HepG2 (cell line): ENCODE data around the gene GABRG3. TPM values are rescaled to one million over a fixed set of nuclear protein-coding genes. Genes with fewer than 3 reads are reported as not detected.

Experiments
- ATAC-seq: fragments of 200-7000 bp; cut with Tn5 transposase; 3 replicates; pipeline ENCODE4 v1.9.1; 2020; ENCODE audit warnings: mild to moderate bottlenecking, moderate library complexity
- BruUV-seq: library from RNA; stranded (reverse); fragments of 400-500 nt; replicated peaks from 2 replicates; lab custom pipeline; 2021; lab: Mats Ljungman, UMichigan
- CTCF ChIA-PET: fragments of 300-600 bp; formaldehyde crosslinking; extraction: SDS; loops from one replicate; lab custom pipeline; 2021; ENCODE audit warnings: low total read pairs, inconsistent platforms, low intra/inter-chr PET ratio; lab: Yijun Ruan, JAX
- POLR2A ChIA-PET: fragments of 350-600 bp; sonication (Branson Sonifier 250); formaldehyde crosslinking; loops from one replicate; lab custom pipeline; 2020; ENCODE audit warnings: antibody characterized with exemption, inconsistent platforms; lab: Yijun Ruan, JAX
- DNase-seq: peaks from one replicate; pipeline ENCODE4 v3.0.0-alpha.2; 2015; ENCODE audit warnings: low spot score
- FAIRE-seq: peaks from 3 replicates; lab custom pipeline; 2011; peaks lifted over from hg19 to GRCh38; lab: Jason Lieb, UNC
- H2AFZ ChIP-seq: one replicate; pipeline ENCODE4 v1.6.1; 2011; ENCODE audit warnings: low read length, inconsistent platforms
- H3K27ac ChIP-seq: fragments of 300-600 bp; 3 replicates; pipeline ENCODE4 v1.8.0; 2011; ENCODE audit warnings: mixed run types, mild to moderate bottlenecking, mixed read lengths, low read length, inconsistent platforms; ENCODE audit not compliant: insufficient read depth; ENCODE audit errors: extremely low read length
- H3K27me3 ChIP-seq, 2 experiments: fragments of 200-600 bp in 1 of 2; 2 replicates in 1 of 2; 3 replicates in 1 of 2; pipeline versions ENCODE4 v1.6.0 to v1.8.0; 2011; ENCODE audit warnings: low read length in 2 of 2, mild to moderate bottlenecking in 2 of 2, moderate library complexity in 2 of 2, inconsistent platforms in 1 of 2; ENCODE audit not compliant: insufficient read depth in 2 of 2, control insufficient read depth in 1 of 2
- H3K36me3 ChIP-seq, 2 experiments: fragments of 200-600 bp in 1 of 2; replicated peaks in 1 of 2; 2 replicates in 1 of 2; 3 replicates in 1 of 2; pipeline versions ENCODE4 v1.5.1 to v1.8.0; 2011; ENCODE audit warnings: low read length in 2 of 2, inconsistent platforms in 1 of 2; ENCODE audit not compliant: insufficient read depth in 2 of 2, control insufficient read depth in 1 of 2
- H3K4me1 ChIP-seq: 2 replicates; pipeline ENCODE4 v1.5.1; 2012; ENCODE audit warnings: low read length, inconsistent platforms; ENCODE audit not compliant: insufficient read depth
- H3K4me2 ChIP-seq: 2 replicates; pipeline ENCODE4 v1.6.0; 2011; ENCODE audit warnings: low read depth, low read length, inconsistent platforms
- H3K4me3 ChIP-seq, 3 experiments: fragments of 200-600 bp in 1 of 3; sonication (generic), shearing (Covaris generic) in 1 of 3; replicated peaks in 1 of 3; 2 replicates each; pipeline ENCODE4 v1.5.1; 2011 to 2016; ENCODE audit warnings: low read length in 3 of 3, inconsistent platforms in 2 of 3, low read depth in 2 of 3, mild to moderate bottlenecking in 2 of 3, control low read depth in 1 of 3, mixed read lengths in 1 of 3; ENCODE audit not compliant: insufficient read depth in 1 of 3
- H3K79me2 ChIP-seq: one replicate; pipeline ENCODE4 v1.6.1; 2011; ENCODE audit warnings: low read length, inconsistent platforms; ENCODE audit not compliant: insufficient read depth
- H3K9ac ChIP-seq: 2 replicates; pipeline ENCODE4 v1.6.0; 2011; ENCODE audit warnings: mild to moderate bottlenecking, low read depth, low read length, inconsistent platforms; ENCODE audit not compliant: insufficient read depth
- H3K9me3 ChIP-seq: 2 replicates; pipeline ENCODE4 v1.5.1; 2012; ENCODE audit warnings: mild to moderate bottlenecking, low read length
- H4K20me1 ChIP-seq: 2 replicates; pipeline ENCODE4 v1.6.0; 2011; ENCODE audit warnings: inconsistent platforms, mild to moderate bottlenecking, low read length, moderate library complexity; ENCODE audit not compliant: insufficient read depth
- FOXP4 ChIP-seq: sonication (generic); formaldehyde crosslinking; IDR thresholded peaks from 2 replicates; pipeline ENCODE4 v1.4.0; 2020; ENCODE audit warnings: missing genetic modification reagents
- HINFP ChIP-seq: sonication (generic); formaldehyde crosslinking; IDR thresholded peaks from 2 replicates; pipeline ENCODE4 v1.4.0; 2020; ENCODE audit warnings: low read depth, mild to moderate bottlenecking, missing genetic modification reagents
- HOXA5 ChIP-seq: sonication (generic); formaldehyde crosslinking; IDR thresholded peaks from 2 replicates; pipeline ENCODE4 v1.4.0; 2020; ENCODE audit warnings: missing genetic modification reagents
- LRRFIP1 ChIP-seq: sonication (generic); formaldehyde crosslinking; conservative IDR thresholded peaks from 2 replicates; pipeline ENCODE4 v1.4.0; 2020; ENCODE audit warnings: missing genetic modification reagents
- MAFF ChIP-seq: IDR thresholded peaks from 2 replicates; pipeline ENCODE4 v1.6.1; 2011; ENCODE audit warnings: low read depth, low read length, improper control_type of control experiment
- MAFK ChIP-seq, 2 experiments: IDR thresholded peaks in 1 of 2; conservative IDR thresholded peaks in 1 of 2; 2 replicates each; pipeline ENCODE4 v1.6.1; 2011; ENCODE audit warnings: improper control_type of control experiment in 2 of 2, low read length in 2 of 2
- NFATC3 ChIP-seq: sonication (generic); formaldehyde crosslinking; IDR thresholded peaks from 2 replicates; pipeline ENCODE4 v1.5.1; 2020; ENCODE audit warnings: mild to moderate bottlenecking, missing genetic modification reagents
- POLR2AphosphoS2 ChIP-seq: IDR thresholded peaks from 2 replicates; pipeline ENCODE4 v1.6.1; 2011; ENCODE audit warnings: low read depth, low read length, improper control_type of control experiment
- RBAK ChIP-seq: sonication (generic); formaldehyde crosslinking; IDR thresholded peaks from 2 replicates; pipeline ENCODE4 v1.5.1; 2020; ENCODE audit warnings: mild to moderate bottlenecking, missing genetic modification reagents
- ZMYM3 ChIP-seq: sonication (generic); formaldehyde crosslinking; IDR thresholded peaks from 2 replicates; pipeline ENCODE4 v1.5.1; 2020; ENCODE audit warnings: mild to moderate bottlenecking, missing genetic modification reagents
- ZNF24 ChIP-seq: fragments of 450-650 bp; IDR thresholded peaks from 2 replicates; pipeline ENCODE4 v1.6.1; 2017; ENCODE audit warnings: antibody characterized with exemption, mild to moderate bottlenecking
- ZNF337 ChIP-seq: sonication (generic); formaldehyde crosslinking; IDR thresholded peaks from 2 replicates; pipeline ENCODE4 v1.5.1; 2020; ENCODE audit warnings: missing genetic modification reagents, low read depth, mild to moderate bottlenecking, borderline replicate concordance
- ZNF562 ChIP-seq: sonication (generic); formaldehyde crosslinking; IDR thresholded peaks from 2 replicates; pipeline ENCODE4 v1.8.0; 2022; ENCODE audit warnings: missing genetic modification reagents, borderline replicate concordance
- ZSCAN9 ChIP-seq: IDR thresholded peaks from 2 replicates; pipeline ENCODE4 v1.6.1; 2016; ENCODE audit warnings: borderline replicate concordance
- WGBS: methylation state at CpG from one replicate; pipeline ENCODE4 v1.1.6; 2017; ENCODE audit warnings: low lambda C conversion rate; 5-methylcytosine and 5-hydroxymethylcytosine counted together
- in situ Hi-C: cut with HindIII; loops from 2 replicates; pipeline ENCODE4 v1.10.0; 2017; ENCODE audit warnings: low pct_unique_long_range_greater_than_20kb; ENCODE audit not compliant: extremely low pct_ligation_motif_present
- intact Hi-C: fragments of 100-400 bp; cut with micrococcal nuclease; formaldehyde crosslinking; loops from one replicate; pipeline ENCODE4 v1.10.0; 2022; ENCODE audit not compliant: unreplicated experiment
- polyA plus RNA-seq, 8 experiments: library from polyadenylated mRNA; depleted of rRNA in 3 of 8; stranded (reverse) in 7 of 8; unstranded in 1 of 8; fragments of >200 nt; fragmentation: Illumina TruSeq in 4 of 8; extraction: Trizol in 4 of 8; gene quantifications; 2 replicates each; pipeline versions ENCODE4 v1.2.1 to v1.2.3, GENCODE V29; 2011 to 2016; ENCODE audit warnings: low read depth in 4 of 8, missing spikeins in 1 of 8, mixed read lengths in 1 of 8; ENCODE audit not compliant: insufficient read depth in 1 of 8
- total RNA-seq, 5 experiments: library from RNA; depleted of rRNA; stranded (reverse); fragments of >200 nt; fragmentation: Illumina TruSeq; extraction: Trizol; gene quantifications; 2 replicates each; pipeline ENCODE4 v1.2.3, GENCODE V29; 2016; ENCODE audit warnings: low read depth in 1 of 5

The GABRG3 gene
- total and polyA plus RNA-seq, 2 of the 13 experiments (the other 11 are each of a cell fraction or from before 2014, with no cell fraction given) = not detected

- no peaks in the 10 kb centered on the region for H3K27me3 ChIP-seq
- H2AFZ ChIP-seq = no peak overlapping the region
- no peaks in the 10 kb centered on the region for H4K20me1 ChIP-seq
- no peak overlapping the region for H3K4me2 ChIP-seq
- CTCF ChIA-PET = no interaction called here
- H3K27ac ChIP-seq = no peak overlapping the region
- BruUV-seq = no TSS peak
- POLR2A ChIA-PET = no interaction called here
- H3K36me3 ChIP-seq = no peaks in the 10 kb centered on the region
- FAIRE-seq = no peak
- no peak for ATAC-seq
- H3K9ac ChIP-seq = no peak overlapping the region
- no peaks in the 10 kb centered on the region for H3K79me2 ChIP-seq
- no peaks in the 10 kb centered on the region for H3K4me1 ChIP-seq
- in situ Hi-C loops = no loop called here
- 2% methylated on average over 3 of the region's 3 CpGs for WGBS
- intact Hi-C loops = no loop called here
- no peak for DNase-seq
- TF ChIP-seq MAFK (conservative IDR thresholded peaks at IDR 0.05 in 1 of 2, IDR thresholded peaks at IDR 0.05 in 1 of 2; ENCODE audit: low read length in 2 of 2) (peak; percentile 15 to 54; a peak in 1 of 4 replicates), MAFF (peak; percentile 15; the same call in 1 of the 2 replicates), FOXP4 (CRISPR knock-in tag) (no peak)
- no peaks in the 10 kb centered on the region for H3K9me3 ChIP-seq
- H3K4me3 ChIP-seq = no peak overlapping the region
Measured at GRCh38 chr15:27392163-27392562, 421.2 kb downstream of the GABRG3 start.

- intact Hi-C loops (no loop called here), in situ Hi-C loops (no loop called here)
- Histone ChIP-seq H3K9me3 (no peaks in the 10 kb centered on the region), H3K4me2 (no peak overlapping the region), H4K20me1 (no peaks in the 10 kb centered on the region), H3K4me1 (no peaks in the 10 kb centered on the region), H3K4me3 (no peak overlapping the region), H3K36me3 (no peaks in the 10 kb centered on the region), H3K27ac (no peak overlapping the region), H3K79me2 (no peaks in the 10 kb centered on the region), H3K9ac (no peak overlapping the region), H3K27me3 (no peaks in the 10 kb centered on the region), H2AFZ (no peak overlapping the region)
- no peak for FAIRE-seq
- POLR2A ChIA-PET = no interaction called here
- 3% methylated on average over 2 of the region's 2 CpGs for WGBS
- no peak for DNase-seq
- BruUV-seq = no TSS peak
- ATAC-seq = no peak
- CTCF ChIA-PET = no interaction called here
- TF ChIP-seq NFATC3 (CRISPR knock-in tag) = no peak
- TF ChIP-seq HOXA5 (CRISPR knock-in tag) = no peak
- TF ChIP-seq ZNF337 (CRISPR knock-in tag) = no peak
- TF ChIP-seq ZNF24 = no peak
- TF ChIP-seq POLR2AphosphoS2 = no peak
- no peak for TF ChIP-seq ZSCAN9 (CRISPR knock-in tag)
- TF ChIP-seq LRRFIP1 (CRISPR knock-in tag) = no peak
- no peak for TF ChIP-seq RBAK (CRISPR knock-in tag)
- no peak for TF ChIP-seq ZNF562 (CRISPR knock-in tag)
- TF ChIP-seq HINFP (CRISPR knock-in tag) = no peak
- no peak for TF ChIP-seq ZMYM3 (CRISPR knock-in tag)
Measured at GRCh38 chr15:27396521-27396920, 425.5 kb downstream of the GABRG3 start.
